RWPE1 (cell line): ENCODE results near the gene CCN2.
A peak's percentile ranks its signal among the peaks of the same experiment; 100 is the strongest.

ENCODE experiments used
- CTCF ChIA-PET: fragments of 350-600 bp; sonication (Branson Sonifier 250); formaldehyde crosslinking; extraction: SDS; loops from one replicate; lab custom pipeline; 2021; lab: Yijun Ruan, JAX
- POLR2A ChIA-PET: fragments of 400-600 bp; formaldehyde crosslinking; extraction: SDS; loops from one replicate; lab custom pipeline; 2020; ENCODE audit warnings: antibody characterized with exemption; ENCODE audit not compliant: low non-redundant PET; lab: Yijun Ruan, JAX
- DNase-seq: peaks from one replicate; pipeline ENCODE4 v3.0.0; 2012; ENCODE audit warnings: low spot score
- H3K27ac ChIP-seq: fragments of 450-650 bp; 2 replicates; pipeline ENCODE4 v1.5.1; 2017
- TF ChIP-seq, protein P1 (sequence below): fragments of 450-650 bp; conservative IDR thresholded peaks from 2 replicates; pipeline ENCODE4 v1.5.1; 2017; ENCODE audit warnings: low read depth, mild to moderate bottlenecking

Gene CCN2

GRCh38 chr6:131958095-131958494, 6.9 kb upstream of the CCN2 start:
- H3K27ac ChIP-seq, result no peak overlapping the region
- ChIA-PET POLR2A (no interaction called here), CTCF (no interaction called here)
- no peak for DNase-seq
- TF ChIP-seq, protein P1, sequence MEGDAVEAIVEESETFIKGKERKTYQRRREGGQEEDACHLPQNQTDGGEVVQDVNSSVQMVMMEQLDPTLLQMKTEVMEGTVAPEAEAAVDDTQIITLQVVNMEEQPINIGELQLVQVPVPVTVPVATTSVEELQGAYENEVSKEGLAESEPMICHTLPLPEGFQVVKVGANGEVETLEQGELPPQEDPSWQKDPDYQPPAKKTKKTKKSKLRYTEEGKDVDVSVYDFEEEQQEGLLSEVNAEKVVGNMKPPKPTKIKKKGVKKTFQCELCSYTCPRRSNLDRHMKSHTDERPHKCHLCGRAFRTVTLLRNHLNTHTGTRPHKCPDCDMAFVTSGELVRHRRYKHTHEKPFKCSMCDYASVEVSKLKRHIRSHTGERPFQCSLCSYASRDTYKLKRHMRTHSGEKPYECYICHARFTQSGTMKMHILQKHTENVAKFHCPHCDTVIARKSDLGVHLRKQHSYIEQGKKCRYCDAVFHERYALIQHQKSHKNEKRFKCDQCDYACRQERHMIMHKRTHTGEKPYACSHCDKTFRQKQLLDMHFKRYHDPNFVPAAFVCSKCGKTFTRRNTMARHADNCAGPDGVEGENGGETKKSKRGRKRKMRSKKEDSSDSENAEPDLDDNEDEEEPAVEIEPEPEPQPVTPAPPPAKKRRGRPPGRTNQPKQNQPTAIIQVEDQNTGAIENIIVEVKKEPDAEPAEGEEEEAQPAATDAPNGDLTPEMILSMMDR, result no peak

DNA sequence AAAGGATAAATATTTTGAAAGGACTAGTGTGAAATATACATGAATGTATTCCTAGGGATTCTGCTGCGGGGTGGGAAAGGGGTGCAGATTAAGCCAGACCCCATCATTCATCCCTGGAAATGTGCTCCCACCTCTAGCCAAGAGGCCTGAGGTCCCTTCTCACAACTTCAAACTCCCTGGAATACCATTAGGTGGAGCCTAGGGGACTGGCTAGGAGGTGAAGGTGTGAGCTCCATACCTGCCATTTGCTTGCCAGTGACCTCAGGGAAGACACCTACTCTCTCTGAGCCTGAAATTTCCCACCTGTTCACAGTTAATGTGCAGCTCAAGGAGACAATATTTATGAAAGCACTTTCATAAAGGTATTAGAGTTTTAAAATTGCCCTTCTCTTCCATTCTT, 4.7 kb upstream of the CCN2 start:
- POLR2A ChIA-PET, result no interaction called here
- no peak for DNase-seq
- no peak overlapping the region for H3K27ac ChIP-seq
- CTCF ChIA-PET, result no interaction called here
- TF ChIP-seq, protein P1, result no peak

DNA sequence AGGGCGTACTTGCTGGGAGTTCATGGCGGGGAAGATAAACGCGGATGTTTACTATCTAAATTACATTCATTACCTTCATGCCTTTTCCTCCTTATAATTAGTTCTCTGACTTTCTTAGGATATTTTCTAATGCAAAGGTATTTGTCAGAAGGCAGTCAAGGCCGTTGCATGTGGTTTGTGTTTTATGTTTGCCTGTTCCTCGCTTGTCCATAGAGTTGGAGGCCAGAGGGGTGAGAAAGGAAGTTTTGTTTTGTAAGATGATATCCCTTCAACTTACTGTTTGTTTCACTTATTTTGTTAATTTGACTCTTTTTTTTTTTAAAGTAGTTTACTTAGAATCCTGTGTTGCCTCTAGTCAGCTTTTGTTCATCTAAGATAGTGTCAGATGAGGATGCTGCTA, 4.0 kb upstream of the CCN2 start:
- TF ChIP-seq, protein P1, result no peak
- ChIA-PET CTCF (interaction anchor here (0.7 kb wide), 1 partner anchor 265 kb away, joined by 5 read pairs; no protein-coding TSS in a partner anchor), POLR2A (no interaction called here)
- H3K27ac ChIP-seq, result no peak overlapping the region
- no peak for DNase-seq

GRCh38 chr6:131954775-131955107, 3.6 kb upstream of the CCN2 start:
- peak overlapping the region; percentile 57; the same call in 1 of the 2 replicates for H3K27ac ChIP-seq
- ChIA-PET POLR2A (no interaction called here), CTCF (interaction anchor here (0.7 kb wide), 1 partner anchor 266 kb away, joined by 5 read pairs; no protein-coding TSS in a partner anchor)
- peak; percentile 86 for DNase-seq
- TF ChIP-seq, protein P1, result no peak

GRCh38 chr6:131954059-131954774, 3.0 kb upstream of the CCN2 start:
- ChIA-PET CTCF (interaction anchor here (0.6 to 0.7 kb wide), 2 partner anchors 30 to 266 kb away, joined by 3 to 5 read pairs; no protein-coding TSS in a partner anchor), POLR2A (no interaction called here)
- DNase-seq, result no peak
- TF ChIP-seq, protein P1, result no peak
- H3K27ac ChIP-seq, result peak overlapping the region; percentile 57; the same call in 1 of the 2 replicates

DNA sequence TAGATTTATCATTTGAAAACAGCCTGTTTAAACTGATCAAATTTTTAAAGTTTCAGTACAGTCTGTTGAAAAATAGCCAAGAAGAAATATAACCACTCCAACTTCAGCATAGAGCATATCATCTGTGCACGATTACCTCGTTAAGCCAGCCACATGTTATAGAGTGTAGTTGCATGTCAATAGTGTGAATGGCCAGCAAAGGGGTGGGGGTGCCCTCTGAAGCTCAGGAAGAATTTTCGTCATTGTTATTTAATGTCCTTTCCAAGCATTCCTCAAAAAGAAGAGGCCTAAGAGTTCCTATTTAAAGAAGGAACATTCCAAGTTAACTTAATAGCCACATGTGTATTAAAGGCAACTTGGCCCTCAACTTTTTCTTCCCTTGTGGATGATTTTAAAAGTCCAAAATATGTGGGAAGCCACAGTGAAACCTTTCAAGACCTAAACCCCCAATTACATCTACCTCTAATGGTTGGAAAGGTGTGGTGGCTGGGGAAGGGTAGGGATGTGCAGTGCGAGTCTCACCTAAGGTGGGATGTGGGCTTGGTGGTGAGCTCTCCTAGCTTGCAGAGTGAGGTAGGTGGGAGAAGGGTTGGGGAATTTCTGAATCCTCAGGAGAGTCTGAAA, 1.8 kb upstream of the CCN2 start:
- CTCF ChIA-PET, result interaction anchor here (0.6 kb wide), 1 partner anchor 28 kb away, joined by 10 read pairs; no protein-coding TSS in a partner anchor
- DNase-seq, result no peak

More for the DNA sequence above, 1.8 kb upstream of the CCN2 start:
- TF ChIP-seq, protein P1, result no peak
- POLR2A ChIA-PET, result no interaction called here
- no peak overlapping the region for H3K27ac ChIP-seq
